Limb (tissue), 2 donors: Measurements from ENCODE around the gene ELF3.
"Not testable (repeated sequence)": the region's sequence is repeated elsewhere in the genome, so short reads cannot be mapped to it uniquely, and the experiment has no call there.

Experiments
- DNase-seq, 2 donors: peaks; one replicate each; pipeline ENCODE4 v3.0.0-alpha.2; 2016; ENCODE audit errors: extremely low spot score in 2 of 2

ELF3 gene

GRCh38 chr1:202007805-202008489, 2.4 kb upstream of the ELF3 start:
- peak in 1 of 2 donors; percentile 46 for DNase-seq

- peak; percentile 85 to 87 for DNase-seq
These were observed 834 bp upstream of the ELF3 start for GRCh38 chr1:202009326-202010179.

- no peak for DNase-seq
These were observed 1.6 kb downstream of the ELF3 start for GRCh38 chr1:202011994-202012393.

GRCh38 chr1:202012544-202013478, 2.4 kb downstream of the ELF3 start:
- DNase-seq = no peak

GRCh38 chr1:202013603-202014002, 3.2 kb downstream of the ELF3 start:
- DNase-seq = no peak

- DNase-seq = no peak
These were observed 3.7 kb downstream of the ELF3 start for GRCh38 chr1:202014060-202014459.

- DNase-seq = no peak
These were observed 4.7 kb downstream of the ELF3 start for GRCh38 chr1:202014915-202015661.

GRCh38 chr1:202015662-202015937, 5.2 kb downstream of the ELF3 start:
- no peak for DNase-seq

GRCh38 chr1:202016022-202016810, 5.8 kb downstream of the ELF3 start:
- peak in 1 of 2 donors; percentile 24 for DNase-seq

GRCh38 chr1:202016811-202017748, 6.7 kb downstream of the ELF3 start:
- peak in 1 of 2 donors; percentile 24 for DNase-seq

- no peak for DNase-seq
These were observed 7.5 kb downstream of the ELF3 start for GRCh38 chr1:202017749-202018467.

GRCh38 chr1:202018468-202019234, 8.3 kb downstream of the ELF3 start:
- DNase-seq = no peak

GRCh38 chr1:202019235-202019558, 8.8 kb downstream of the ELF3 start:
- DNase-seq = not testable (repeated sequence)

- DNase-seq = no peak
These were observed 12.6 kb downstream of the ELF3 start for GRCh38 chr1:202023001-202023433.

GRCh38 chr1:202029171-202029665, 18.8 kb downstream of the ELF3 start:
- no peak for DNase-seq

- no peak for DNase-seq
These were observed 19.3 kb downstream of the ELF3 start for GRCh38 chr1:202029727-202030126.

- DNase-seq = no peak
These were observed 21.4 kb downstream of the ELF3 start for GRCh38 chr1:202031796-202032195.
